AG20443 (cell line): ENCODE results near the gene BNIP3.
"Not testable (repeated sequence)": the region's sequence is repeated elsewhere in the genome, so short reads cannot be mapped to it uniquely, and the experiment has no call there.

ENCODE experiments used
- DNase-seq: peaks from one replicate; pipeline ENCODE4 v3.0.0; 2012; ENCODE audit warnings: low spot score, mixed read lengths

The BNIP3 gene

DNA sequence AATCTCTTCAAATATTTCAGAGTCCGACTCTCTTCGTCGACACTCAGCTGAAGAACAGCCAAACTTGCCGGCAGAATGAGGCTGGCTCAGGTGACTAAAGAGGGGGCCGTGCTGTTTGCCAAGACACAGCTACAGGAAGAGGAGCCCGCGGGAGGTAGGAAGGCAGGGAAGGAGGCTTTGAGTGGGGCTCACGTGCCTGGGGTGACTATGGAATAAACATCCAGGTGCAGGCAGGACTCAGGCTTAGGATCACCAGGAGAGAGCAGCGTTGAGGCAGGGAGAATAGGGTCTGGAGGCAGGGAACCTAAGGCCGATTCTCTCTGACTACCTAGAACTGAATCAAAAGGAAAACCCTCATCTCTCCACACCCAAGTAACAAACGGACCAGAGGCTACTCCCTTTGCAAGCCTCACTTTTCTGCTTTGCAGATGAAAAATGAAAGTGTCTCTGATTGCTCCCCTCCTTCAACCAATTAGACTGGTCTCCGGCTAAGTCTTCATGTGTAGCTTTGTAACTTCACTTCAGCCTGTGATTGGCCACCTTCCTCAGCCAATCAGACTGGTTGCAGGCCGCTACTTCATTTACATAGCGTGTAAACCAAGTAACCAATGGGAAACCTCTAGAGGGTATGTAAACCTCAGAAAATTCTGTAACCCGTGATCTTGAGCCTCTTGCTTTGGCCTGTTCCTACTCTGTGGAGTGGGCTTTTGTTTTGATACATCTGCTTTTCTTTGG is 19.7 kb upstream of the BNIP3 start:
- no peak for DNase-seq

DNA sequence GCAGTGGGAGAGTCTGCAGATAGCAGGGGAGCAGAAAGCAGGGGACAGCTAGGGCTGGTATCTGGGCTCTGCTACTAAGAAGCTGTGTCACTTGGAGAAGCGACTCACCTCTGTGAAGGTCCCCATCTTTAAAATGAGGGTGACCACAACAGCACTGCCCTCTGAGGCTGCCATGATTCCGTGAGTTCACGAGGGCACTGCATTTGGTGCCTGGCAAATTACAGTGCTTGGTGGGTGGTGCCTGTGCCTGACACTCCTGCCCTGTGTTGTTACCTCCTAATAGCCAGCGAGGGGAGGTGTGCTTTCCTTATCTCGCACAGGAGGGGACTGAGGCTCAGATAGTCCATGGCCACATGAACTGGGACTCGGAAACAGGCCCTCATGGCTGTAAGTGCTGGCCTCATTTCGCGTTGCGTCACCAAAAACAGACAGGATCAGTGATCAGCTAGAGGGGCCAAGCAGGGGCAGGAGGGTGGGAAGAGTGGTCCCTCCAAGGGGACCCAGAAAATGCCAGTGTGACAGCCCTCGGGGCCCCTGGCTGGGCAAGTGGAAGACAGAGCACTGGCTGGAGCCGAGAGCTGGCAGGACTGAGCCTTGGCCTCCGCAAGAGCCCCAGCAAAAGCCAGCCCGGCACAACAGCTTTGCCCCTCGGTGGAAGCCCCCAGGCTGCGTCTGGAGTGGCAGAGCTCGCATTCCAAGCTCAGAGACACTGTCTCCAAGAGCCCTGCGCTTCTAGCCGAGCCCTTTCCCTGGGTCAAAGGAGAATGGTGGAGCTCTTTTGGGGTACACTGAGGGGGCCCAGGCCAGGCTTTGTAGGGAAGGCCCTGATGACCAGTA is 17.3 kb upstream of the BNIP3 start:
- DNase-seq, result no peak

DNA sequence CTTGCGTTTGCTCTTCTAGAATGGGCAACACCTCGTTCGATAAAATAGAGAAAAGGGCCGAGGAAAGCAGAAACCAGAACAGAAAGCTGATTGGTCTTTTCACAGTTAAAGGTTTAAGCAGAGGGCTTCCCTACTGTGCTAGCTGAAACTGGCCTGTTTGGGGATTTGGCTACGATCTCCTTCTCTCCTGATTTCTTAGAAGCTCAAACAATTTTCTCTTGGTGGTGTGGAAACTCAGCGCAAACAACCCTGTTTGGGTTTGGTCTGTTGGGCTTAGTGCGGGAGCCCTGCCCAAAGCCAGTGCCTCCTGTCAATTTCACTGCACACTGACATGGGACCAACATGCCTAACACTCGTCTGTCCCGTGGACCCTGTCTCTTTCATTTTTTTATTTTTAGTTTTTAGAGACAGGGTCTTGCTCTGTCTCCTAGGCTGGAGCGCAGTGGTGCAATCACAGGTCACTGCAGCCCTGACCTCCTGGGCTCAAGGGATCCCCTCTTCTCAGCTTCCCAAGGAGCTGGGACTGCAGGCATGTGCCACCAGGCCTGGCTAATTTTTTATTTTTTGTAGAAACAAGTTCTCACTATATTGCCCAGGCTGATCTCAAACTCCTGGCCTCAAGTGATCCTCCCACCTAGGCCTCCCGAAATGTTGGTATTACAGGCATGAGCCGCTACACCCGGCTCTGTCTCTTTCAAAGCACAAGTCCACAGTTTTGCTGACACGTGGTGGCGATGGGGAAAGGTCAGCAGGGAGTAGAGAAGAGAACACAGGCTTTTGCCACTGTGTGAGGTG is 16.5 kb upstream of the BNIP3 start:
- no peak for DNase-seq

DNA sequence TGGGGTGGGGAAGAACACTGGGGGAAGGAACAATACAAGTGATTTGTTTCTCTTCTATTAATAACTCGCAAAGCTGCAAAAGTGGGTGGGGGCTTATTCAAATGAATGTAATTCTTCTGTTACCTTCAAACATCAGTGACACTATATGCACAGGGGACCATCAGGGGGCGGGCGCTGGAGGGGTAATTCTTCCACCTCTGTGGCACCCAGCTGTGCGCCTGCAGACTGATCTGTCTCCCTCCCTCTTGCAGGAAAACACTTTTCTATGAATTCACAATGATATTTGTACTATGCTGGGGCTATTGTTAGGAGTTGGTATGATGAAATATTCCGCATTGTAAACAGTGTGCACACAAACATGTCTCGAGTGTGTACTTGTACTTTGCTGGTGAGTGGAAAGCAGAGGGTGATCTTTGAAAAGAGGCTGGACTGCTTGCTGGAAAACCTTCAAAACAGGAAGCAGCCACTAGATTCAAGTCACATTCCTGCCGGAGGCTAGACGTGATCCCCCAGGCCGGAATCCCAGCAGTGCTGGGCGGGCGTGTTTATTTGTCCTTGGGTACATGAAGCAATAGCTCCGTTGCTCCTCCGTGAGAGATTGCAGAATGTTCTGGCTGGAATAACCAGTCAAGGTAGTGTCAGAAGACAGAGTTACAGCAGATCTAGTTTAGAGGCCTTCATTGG is 15.8 kb upstream of the BNIP3 start:
- peak; percentile 82 for DNase-seq

DNA sequence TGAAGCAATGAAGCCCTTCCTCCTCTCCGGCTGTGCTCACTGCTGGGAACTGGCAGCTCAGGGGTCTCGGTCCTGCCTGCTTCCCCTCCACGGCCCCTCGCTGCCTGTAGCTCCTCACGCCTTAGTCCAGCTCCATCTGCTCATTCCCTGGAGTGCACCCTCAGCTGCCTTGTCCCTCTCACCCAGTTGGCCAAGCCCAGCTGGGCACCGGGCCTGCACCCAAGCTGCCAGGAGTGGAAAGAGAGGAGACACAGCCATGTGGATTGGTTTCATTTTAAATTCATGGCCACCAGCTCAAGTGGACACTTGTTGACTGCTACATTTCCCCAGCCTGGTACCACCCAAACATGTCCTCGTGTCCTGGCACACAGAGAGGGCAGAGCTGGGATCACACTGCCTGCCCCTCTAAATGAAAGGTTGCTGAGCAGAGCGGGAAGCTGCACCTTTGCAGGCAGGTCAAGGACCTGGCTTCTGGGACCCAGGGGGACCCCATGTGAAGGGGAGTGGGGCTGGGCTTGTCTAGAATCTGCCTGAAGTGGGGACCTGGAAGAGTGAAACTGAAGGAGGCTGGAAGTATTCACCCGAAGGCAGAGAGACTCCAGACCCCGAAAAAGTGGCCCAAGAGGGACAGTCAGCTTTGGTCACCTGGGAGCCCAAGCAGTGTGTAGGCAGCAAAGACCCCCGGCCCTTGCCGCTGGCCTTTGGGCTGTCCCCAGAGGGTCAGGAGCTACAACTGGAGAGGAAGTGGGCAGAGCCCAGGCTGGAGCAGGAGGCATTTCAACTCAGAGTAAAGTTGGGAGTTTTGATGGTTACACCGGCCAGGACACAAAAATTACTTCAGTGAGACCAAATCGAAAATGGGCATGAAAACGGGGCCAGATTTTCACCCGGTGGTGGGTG is 15.0 kb upstream of the BNIP3 start:
- DNase-seq, result no peak

DNA sequence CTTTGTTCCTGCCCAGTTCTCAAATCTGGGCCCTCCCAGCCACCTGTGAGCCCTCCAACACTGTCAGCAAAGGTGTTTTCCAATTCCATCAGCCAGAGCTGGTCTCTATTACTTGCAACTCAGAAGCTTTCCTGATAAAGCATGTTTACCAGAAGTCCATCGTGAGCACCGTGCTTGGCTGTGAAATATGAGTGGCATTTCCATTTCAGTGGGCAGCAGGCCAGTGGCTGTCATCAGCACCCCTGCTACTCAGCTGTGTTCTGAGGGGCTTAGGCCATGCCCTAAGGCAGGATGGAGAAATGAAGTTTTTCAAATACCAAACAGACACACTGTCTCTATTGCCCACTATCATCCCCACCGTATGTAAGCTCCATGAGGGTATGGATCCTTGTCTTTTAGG is 12.7 kb upstream of the BNIP3 start:
- no peak for DNase-seq

DNA sequence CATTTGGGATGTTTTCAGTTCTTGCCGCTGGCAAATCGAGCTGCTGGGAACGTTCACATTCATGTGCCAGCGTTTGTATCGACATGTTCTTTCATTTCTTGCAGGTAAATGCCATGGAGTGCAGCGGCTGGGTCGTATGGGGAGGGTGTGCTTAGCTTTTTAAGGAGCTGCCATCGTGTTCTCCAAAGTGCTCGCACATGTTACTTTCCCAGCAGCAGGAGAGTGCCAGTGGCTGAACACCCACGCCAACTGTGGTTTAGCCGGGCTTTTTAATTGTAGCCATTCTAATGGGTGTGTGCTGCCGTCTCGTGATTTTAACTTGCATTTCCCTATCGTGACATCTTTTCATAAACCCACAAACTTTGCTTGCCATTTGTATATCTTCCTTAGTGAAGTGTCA is 11.6 kb upstream of the BNIP3 start:
- no peak for DNase-seq

DNA sequence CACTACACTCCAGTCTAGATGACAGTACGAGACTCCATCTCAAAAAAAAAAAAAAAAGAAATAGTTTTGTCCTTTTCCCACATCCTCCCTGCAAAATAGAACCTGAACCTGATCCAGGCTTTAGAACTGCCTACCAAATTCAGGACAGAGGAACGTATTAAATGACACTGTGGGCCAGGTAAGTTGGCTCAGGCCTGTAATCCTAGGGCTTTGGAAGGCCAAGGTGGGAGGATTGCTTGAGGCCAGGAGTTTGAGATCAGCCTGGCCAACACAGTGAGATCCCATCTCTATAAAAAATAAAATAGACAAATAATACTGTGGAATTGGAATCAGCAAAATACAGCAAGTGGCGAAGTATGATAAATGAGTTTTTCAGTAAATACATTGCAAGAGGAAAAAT is 10.0 kb upstream of the BNIP3 start:
- no peak for DNase-seq

DNA sequence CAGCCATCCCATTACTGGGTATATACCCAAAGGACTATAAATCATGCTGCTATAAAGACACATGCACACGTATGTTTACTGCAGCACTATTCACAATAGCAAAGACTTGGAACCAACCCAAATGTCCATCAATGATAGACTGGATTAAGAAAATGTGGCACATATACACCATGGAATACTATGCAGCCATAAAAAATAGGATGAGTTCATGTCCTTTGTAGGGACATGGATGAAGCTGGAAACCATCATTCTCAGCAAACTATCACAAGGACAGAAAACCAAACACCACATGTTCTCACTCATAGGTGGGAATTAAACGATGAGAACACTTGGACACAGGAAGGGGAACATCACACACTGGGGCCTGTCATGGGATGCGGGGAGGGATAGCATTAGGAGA is 6.1 kb upstream of the BNIP3 start:
- DNase-seq, result not testable (repeated sequence)

DNA sequence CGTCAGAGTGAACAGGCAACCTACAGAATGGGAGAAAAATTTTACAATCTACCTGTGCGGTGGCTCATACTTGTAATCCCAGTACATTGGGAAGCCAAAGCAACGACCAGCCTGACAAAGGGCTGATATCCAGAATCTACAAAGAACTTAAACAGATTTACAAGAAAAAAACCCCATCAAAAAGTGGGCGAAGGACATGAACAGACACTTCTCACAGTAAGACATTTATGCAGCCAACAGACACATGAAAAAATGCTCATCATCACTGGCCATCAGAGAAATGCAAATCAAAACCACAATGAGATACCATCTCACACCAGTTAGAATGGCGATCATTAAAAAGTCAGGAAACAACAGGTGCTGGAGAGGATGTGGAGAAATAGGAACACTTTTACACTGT is 5.6 kb upstream of the BNIP3 start:
- DNase-seq, result not testable (repeated sequence)

DNA sequence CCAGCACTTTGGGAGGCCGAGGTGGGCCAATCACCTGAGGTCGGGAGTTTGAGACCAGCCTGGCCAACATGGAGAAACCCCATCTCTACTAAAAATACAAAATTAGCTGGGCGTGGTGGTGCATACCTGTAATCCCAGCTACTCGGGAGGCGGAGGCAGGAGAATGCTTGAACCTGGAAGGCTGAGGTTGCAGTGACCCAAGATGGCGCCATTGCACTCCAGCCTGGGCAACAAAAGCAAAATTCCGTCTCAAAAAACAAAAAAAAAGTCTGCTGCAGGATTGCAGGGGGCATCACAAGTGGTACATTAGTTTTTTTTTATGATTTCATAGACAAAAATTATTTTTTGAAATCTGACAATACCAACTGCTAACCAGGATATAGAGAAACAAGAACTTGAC is 5.1 kb upstream of the BNIP3 start:
- not testable (repeated sequence) for DNase-seq

DNA sequence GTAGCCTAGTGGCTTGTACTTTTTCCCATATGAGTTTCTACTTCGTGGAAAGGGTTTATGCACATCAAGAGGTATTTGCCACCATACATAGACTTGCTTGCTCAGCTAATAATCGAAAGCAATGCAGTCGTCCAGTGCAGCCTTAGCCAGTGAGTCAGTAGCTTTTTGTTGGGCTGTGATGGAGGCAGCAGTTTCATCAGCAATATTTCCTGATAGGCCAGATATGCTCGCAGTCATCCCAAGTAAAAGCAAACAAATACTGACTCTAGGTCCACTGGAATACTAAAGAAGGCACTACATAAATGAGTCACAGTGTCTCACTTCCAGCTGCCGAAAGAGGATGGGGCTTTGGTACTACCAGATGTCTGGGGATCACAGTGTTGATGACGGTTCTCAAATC is 2.1 kb upstream of the BNIP3 start:
- peak; percentile 73 for DNase-seq

DNA sequence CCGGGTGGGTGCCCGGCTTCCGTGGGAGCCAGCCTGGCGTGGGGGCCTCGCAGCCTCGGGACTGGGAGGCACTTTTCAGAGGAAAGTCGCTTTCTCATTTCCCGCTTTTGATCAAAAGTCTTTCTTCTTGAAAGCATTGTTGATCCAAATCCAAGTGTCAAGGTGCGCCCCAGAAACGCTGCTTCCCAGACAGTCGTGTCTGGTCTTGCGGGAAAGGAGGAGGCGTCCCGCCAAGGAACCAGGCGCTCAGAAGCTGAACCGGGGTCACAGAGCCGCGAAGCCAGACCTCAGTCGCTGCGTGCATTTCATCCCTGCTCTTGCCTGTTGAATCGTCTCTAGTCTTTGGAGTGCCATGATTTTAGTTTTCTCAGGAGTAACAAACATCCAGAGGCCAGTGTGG is 1.1 kb upstream of the BNIP3 start:
- DNase-seq, result no peak

DNA sequence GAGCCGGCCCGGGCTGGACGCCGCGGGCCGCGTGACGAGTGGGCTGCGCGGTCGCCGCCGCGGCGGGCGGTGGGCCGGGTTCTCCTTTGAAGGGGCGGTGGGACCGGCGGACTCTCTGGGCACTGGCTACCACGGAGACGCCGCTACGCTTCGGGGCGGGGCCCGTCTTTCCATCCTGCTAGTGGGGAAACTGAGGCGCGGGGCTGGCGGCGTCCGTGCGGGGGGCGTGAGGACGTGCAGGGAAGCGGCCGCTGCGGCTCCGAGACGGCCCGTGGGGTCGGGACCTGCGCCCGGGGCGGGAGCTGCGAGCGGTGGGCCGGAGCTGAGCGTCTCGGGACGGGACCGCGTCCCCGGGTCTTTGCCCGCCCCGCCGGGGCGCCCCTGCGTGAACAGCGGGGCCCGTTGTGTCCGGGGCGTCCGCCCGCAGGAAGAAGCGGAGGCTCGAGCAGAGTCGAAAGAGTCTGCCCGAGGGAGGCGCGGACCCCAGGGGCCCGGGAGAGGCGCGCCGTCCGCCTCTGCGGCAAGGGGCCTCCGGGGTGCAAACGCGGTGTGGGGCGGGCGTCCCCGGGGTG is 548 bp upstream of the BNIP3 start:
- peak; percentile 48 for DNase-seq

DNA sequence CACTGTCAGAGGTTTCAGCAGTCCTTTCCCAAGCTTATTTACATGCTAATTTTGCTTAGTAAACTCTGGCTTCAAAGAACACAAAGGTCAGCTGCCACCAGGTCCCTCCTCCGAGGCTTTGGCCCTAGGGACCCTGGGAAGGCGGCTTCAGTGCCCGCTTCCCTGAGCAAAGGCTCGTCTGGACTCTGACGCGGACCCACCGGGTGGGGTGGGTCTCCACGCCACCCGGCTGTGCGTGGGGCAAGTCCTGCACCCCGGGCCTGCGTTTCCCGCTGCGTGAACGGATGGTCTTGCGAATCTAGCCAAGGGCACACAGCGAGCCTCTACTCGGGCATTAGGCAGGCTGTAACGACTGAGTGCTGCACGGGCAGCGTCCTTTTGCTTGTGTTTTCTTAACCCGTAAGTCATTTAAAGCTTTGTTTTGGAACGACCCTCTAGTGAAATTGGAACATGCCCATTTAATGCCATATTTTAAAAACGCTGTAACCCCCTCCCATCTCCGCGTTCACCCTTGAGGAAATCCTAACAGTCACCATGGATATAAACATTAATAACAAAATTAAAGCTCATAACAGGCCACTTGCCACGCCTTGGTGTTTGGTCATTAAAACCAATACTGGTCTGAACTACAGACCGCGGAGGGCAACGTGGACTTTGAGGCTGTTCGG is 828 bp downstream of the BNIP3 start:
- no peak for DNase-seq

DNA sequence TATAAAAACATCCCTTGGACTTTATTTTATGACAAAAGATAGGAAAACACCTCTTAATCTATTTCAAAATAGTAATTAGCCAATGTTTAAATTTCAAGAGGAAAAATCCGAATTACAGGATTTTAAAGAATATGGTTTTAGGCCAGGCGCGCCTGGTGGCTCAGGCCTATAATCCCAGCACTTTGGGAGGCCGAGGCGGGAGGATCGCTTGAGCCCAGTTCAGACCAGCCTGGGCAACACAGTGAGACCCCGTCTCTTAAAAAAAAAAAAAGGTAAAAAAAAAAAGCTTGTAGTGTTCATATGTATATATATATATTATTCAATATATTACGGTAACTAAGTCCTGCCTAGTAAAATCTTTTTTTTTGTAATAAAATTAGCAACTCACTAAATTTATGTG is 1.4 kb downstream of the BNIP3 start:
- DNase-seq, result no peak

DNA sequence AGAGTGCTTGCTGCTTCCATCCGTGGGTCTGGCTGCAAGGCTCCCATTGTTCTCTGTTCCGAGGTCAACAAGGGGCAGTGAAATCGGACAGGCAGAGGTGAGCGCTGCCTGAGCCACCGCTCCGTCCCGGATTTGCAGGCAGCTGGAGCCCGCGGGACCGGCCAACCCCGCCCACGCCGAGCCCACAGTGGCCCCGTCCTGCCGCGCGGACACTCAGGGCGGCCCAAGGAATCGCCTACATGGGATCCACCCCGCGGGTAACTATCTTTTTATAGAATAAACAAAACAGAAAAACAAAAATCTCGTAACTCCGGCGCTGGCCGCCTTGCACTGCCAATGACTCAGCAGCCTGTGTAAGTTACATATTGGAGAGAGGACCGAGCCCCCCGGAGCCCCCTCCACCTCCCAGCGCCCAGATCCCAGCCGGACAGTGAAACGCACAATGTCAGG is 1.9 kb downstream of the BNIP3 start:
- peak; percentile 69 for DNase-seq

DNA sequence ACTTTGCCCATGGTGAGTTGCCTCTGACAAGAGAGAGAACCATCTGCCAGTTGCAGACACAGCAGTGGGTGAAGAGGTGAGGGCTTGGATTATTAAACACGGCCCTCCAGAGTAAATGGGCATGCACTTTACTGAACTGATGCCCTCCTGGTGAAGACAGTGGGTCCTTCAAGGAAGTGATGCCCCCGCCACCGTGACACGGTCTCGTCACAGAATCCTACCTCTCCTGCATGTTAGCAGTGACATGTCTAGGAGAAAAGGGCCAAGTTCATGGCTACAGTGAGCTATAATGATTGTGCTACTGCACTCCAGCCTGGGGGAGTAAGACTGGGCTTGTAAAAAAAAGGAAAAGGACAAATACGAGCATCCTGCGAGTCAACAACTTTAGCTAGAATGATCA is 2.4 kb downstream of the BNIP3 start:
- no peak for DNase-seq

DNA sequence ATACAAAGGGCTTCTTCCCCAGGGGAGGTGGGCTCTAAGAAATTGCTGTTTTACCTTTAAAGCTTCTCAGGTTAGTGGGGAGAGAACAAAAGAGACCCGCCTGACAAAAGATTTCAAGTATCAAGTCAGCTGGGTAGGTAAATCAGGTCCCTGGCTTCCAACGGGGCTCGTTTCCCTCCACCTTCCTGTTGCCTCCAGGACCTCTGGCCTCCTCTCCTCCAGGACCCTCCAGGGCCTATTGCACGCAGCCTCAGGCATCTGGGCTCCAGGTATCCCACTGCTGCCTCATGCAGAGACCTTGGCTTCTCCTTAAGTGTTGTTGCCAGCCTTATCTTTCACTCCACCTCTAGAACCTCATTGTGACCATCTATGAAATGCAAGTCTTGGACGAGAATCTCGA is 2.9 kb downstream of the BNIP3 start:
- no peak for DNase-seq

DNA sequence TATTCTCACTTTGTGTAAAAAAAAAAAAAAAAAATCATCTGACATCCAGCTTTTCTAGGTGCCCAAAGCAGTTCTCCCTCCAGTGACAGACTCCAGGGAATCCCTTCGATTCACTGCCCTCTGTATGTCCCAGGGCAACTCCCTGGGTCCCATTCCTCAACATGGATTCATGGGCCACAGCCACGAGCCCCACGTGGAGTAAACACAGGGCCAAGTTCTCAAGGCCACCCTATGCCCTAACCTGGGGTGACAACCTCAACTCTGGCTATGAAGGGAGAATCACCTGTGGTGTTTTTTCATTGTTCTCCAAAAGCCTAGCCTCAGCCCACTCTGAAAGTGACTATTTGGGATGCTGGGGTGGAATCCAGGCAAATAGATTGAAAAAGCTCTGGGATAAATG is 3.4 kb downstream of the BNIP3 start:
- no peak for DNase-seq
